ENCODE data around the gene ANKS4B.

ANKS4B gene, protein sequence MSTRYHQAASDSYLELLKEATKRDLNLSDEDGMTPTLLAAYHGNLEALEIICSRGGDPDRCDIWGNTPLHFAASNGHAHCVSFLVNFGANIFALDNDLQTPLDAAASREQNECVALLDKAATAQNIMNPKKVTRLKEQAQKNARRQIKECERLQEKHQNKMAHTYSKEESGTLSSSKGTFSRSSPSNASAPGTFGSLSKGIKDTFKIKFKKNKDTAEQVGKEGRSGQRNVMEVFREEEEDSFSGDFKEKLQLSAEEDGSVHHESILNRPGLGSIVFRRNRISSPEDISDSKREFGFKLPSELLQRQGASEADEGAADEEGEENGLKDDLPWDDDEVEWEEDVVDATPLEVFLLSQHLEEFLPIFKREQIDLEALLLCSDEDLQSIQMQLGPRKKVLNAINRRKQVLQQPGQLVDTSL

DNA sequence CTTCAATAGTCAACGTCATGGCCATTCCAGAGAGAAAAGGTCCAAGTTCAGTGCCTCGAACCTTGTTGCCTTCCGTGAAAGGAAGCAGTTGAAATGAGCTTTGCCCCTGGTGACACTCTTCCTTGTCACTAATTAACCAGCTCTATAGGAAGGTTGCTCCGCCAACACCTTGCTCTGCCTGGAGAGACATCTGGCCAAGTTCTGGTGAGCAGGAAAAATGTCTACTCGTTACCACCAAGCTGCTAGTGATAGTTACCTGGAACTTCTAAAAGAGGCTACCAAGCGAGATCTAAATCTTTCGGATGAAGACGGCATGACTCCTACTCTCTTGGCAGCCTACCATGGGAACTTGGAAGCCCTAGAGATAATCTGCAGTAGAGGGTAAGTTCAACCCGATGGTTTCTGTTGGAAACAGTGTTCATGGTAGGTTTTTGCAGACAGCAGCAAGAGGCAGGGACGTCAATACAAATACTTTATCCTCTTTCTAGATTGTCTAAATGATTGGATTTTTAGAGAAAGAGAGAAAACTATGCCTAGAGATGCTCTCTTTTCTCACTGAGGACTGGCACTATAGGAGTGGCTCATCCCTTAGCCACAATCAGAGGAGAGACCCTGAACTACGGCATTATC is at the start of gene ANKS4B:
TSS of gene ANKS4B (plus strand) at position 179 of the 630 bp plus-strand sequence. CDS start at position 218, 39 bp downstream.
- in situ Hi-C loops (cut with HindIII; ENCODE audit: low sequenced_read_pairs), result no loop called here

GRCh38 chr16:21183995-21184394 is 49.5 kb upstream of the ANKS4B start:
- in situ Hi-C loops (cut with HindIII; ENCODE audit: low sequenced_read_pairs), result no loop called here

GRCh38 chr16:21184834-21185233 is 48.7 kb upstream of the ANKS4B start:
- in situ Hi-C loops (cut with HindIII; ENCODE audit: low sequenced_read_pairs), result no loop called here

GRCh38 chr16:21185659-21186325 is 47.7 kb upstream of the ANKS4B start:
- in situ Hi-C loops (cut with HindIII; ENCODE audit: low sequenced_read_pairs), result no loop called here

GRCh38 chr16:21186326-21186691 is 47.2 kb upstream of the ANKS4B start:
- in situ Hi-C loops (cut with HindIII; ENCODE audit: low sequenced_read_pairs), result no loop called here

- in situ Hi-C loops (cut with HindIII; ENCODE audit: low sequenced_read_pairs), result no loop called here
Observed at GRCh38 chr16:21189311-21189710, 44.2 kb upstream of the ANKS4B start.

GRCh38 chr16:21190013-21190412 is 43.5 kb upstream of the ANKS4B start:
- in situ Hi-C loops (cut with HindIII; ENCODE audit: low sequenced_read_pairs), result loop anchor here (10.0 kb wide), 1 partner anchor 85 kb away; the partner anchor contains the start of gene CRYM

- in situ Hi-C loops (cut with HindIII; ENCODE audit: low sequenced_read_pairs), result loop anchor here (10.0 kb wide), 1 partner anchor 84 kb away; the partner anchor contains the start of gene CRYM
Observed at GRCh38 chr16:21190599-21190998, 42.9 kb upstream of the ANKS4B start.

DNA sequence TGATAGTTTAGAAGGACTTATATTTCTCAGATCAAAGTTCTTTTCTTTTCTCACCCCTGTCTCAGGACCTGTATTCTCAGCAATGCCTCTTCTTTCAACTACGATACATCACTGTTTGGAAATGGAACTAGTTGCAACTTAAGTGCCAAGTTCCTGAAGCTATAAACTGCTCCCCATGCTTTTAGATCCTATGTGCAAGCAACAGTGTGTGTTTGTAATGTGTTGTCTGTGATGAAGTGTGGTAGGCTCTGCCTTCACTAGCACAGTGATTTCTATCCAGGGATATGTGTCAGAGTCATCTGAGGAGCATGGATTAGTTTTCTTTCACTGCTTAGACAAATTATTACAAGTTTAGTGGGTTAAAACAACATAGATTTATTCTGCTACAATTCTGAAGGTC is 40.5 kb upstream of the ANKS4B start:
- in situ Hi-C loops (cut with HindIII; ENCODE audit: low sequenced_read_pairs), result loop anchor here (10.0 kb wide), 1 partner anchor 82 kb away; the partner anchor contains the start of gene CRYM

DNA sequence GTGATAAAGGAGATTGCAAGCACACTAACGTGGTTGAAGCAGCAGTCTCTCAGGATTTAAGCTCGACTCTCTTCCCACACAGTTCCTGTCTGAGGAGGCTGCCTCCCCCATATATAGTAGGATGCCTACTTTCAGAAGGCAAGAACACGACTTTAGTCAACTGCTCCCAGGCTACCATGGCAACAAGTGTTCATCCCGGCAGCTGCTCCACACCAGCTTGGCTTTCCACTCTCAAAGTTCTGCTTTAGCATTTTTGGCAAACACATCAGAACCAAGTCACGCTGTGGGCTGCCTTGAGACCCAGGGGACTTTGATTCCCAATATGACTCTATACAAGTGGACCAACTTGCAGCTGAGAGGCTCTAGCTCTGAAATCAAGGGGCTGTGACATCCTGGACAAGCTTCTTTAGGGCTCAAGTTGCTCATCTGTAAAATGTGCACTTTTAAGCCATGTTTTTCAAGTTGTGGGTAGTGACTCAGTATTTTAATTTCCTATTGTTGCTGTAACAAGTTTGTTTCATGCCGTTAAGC is 38.7 kb upstream of the ANKS4B start:
- in situ Hi-C loops (cut with HindIII; ENCODE audit: low sequenced_read_pairs), result loop anchor here (10.0 kb wide), 1 partner anchor 80 kb away; the partner anchor contains the start of gene CRYM

GRCh38 chr16:21195330-21195729 is 38.2 kb upstream of the ANKS4B start:
- in situ Hi-C loops (cut with HindIII; ENCODE audit: low sequenced_read_pairs), result loop anchor here (10.0 kb wide), 1 partner anchor 79 kb away; the partner anchor contains the start of gene CRYM

DNA sequence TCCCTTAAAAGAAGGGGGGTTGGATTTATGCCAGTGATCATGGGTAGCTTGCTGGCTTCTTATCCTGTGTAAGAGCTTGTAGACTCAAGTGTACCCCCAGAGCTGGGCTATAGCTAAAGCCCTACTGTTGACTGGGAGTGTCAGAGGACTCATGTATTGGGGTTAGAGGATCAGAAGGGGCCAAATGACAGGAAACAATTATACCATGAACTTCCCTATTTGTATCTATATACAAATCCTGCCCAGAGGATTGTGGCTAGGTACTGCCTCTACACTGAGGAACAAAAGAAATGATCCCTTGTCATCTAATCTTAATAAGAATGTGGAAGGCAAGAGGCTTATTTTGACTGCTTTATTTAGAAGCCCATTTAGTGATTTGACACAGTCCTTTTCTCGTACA is 36.4 kb upstream of the ANKS4B start:
- in situ Hi-C loops (cut with HindIII; ENCODE audit: low sequenced_read_pairs), result loop anchor here (10.0 kb wide), 1 partner anchor 78 kb away; the partner anchor contains the start of gene CRYM

- in situ Hi-C loops (cut with HindIII; ENCODE audit: low sequenced_read_pairs), result loop anchor here (10.0 kb wide), 1 partner anchor 77 kb away; the partner anchor contains the start of gene CRYM
Observed at GRCh38 chr16:21197621-21198020, 35.9 kb upstream of the ANKS4B start.

DNA sequence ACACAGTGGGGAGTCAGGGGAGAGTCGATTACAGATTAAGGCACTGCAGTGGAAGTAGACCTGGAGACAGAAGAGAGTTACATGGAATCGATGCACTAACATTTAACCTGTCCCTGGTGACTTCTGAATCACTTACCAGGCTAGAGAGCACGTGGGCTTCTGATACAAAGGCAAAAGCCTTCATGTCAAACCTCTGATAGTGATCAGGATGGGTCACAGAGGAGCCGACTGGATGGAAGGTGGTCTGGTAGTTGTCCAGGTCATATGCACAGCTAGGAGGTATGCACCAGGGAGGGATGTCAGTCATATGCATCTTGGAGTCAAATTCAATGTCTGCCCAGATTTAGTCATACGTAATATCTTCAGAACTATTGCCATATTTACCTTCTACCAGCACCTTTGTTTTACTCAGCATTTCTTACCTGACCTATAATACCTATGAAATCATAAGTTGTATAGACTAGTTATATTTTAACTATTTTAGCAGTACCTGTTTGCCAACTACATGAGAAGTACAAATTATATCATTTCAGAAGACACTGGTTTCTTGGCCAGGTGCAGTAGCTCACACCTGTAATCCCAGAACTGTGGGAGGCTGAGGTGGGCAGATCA is 33.8 kb upstream of the ANKS4B start:
- in situ Hi-C loops (cut with HindIII; ENCODE audit: low sequenced_read_pairs), result loop anchor here (10.0 kb wide), 1 partner anchor 75 kb away; the partner anchor contains the start of gene CRYM

- in situ Hi-C loops (cut with HindIII; ENCODE audit: low sequenced_read_pairs), result no loop called here
Observed at GRCh38 chr16:21203155-21203797, 30.2 kb upstream of the ANKS4B start.

DNA sequence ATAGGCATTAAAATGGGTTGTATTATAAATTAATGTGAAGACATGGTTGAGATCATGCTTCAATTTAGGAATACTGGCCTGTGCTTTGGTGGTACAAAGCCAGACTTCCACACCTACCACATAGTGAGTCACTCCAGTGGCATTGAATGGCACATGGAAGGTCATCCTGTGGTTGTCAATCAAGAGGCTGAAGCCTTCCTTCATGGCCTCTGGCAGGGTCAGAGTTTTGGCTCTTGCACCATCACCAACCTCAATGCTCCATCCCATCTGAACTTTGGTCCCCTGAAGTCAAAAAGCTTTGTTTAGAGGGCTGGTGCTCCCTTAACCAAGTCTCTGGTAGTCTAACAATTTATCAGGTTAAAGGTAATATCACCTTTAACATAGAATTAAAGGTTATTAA is 28.2 kb upstream of the ANKS4B start:
- in situ Hi-C loops (cut with HindIII; ENCODE audit: low sequenced_read_pairs), result no loop called here

- in situ Hi-C loops (cut with HindIII; ENCODE audit: low sequenced_read_pairs), result no loop called here
Observed at GRCh38 chr16:21206550-21206949, 26.9 kb upstream of the ANKS4B start.

- in situ Hi-C loops (cut with HindIII; ENCODE audit: low sequenced_read_pairs), result no loop called here
Observed at GRCh38 chr16:21208446-21209230, 24.9 kb upstream of the ANKS4B start.

GRCh38 chr16:21211486-21211885 is 22.0 kb upstream of the ANKS4B start, which contains the start of gene ZP2:
ZP2 (minus strand) TSS chr16:21211574; CDS start chr16:21211547, 27 bp downstream.
- in situ Hi-C loops (cut with HindIII; ENCODE audit: low sequenced_read_pairs), result no loop called here
